ENCODE measurements around the gene HDAC4. TPM values are rescaled to one million over a fixed set of nuclear protein-coding genes. Genes with fewer than 3 reads are reported as not detected.
A peak's percentile ranks its signal among the peaks of the same experiment; 100 is the strongest.

HDAC4 gene
- total and polyA plus RNA-seq, 9 donors: 7.0 to 74.0 (median 46.3) TPM

DNA sequence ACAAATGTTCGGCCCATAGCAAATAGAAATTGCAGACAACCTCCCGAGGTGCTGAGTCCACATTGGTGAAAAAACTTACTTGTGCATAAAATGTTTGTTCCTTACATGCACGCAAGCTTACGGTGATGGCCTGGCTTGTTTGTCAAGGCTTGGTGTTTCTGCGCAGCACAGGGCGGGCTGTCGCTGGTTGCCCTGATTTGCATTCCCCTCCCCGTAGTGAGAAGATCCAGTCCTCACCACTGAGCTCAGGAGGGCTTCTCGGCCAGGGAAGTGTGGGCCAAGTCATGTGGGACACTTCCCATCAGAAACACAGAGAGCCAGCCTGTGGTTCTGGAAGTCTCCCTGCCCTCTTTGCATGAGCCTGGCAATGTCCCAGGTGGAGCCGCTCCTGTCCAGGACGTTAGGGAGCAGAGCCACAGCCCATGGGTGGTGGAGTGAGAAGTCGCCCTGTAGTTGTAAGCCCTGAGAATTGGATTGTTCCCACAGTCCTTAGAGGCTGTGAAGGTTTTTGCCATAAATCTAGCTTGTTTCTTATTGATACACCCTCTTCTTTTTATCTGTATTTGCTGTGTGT lies 400.2 kb downstream of the HDAC4 start:
- Histone ChIP-seq H3K4me1 (ENCODE audit: insufficient read depth) (peaks cover 17% of the 10 kb centered on the region), H3K27me3 (no peaks in the 10 kb centered on the region), H3K27ac (no peak overlapping the region), H3K9me3 (no peaks in the 10 kb centered on the region), H3K4me3 (no peak overlapping the region), H3K36me3 (no peaks in the 10 kb centered on the region)
- intact Hi-C loops (cut with DNase I): no loop called here
- WGBS, 3 donors: 90 to 96% (median 95%) methylated on average over 12 of the region's 12 CpGs
- TF ChIP-seq POLR2A (IDR thresholded peaks at IDR 0.05) (no peak), EP300 (IDR thresholded peaks at IDR 0.05) (no peak)
- TF ChIP-seq, protein P1, sequence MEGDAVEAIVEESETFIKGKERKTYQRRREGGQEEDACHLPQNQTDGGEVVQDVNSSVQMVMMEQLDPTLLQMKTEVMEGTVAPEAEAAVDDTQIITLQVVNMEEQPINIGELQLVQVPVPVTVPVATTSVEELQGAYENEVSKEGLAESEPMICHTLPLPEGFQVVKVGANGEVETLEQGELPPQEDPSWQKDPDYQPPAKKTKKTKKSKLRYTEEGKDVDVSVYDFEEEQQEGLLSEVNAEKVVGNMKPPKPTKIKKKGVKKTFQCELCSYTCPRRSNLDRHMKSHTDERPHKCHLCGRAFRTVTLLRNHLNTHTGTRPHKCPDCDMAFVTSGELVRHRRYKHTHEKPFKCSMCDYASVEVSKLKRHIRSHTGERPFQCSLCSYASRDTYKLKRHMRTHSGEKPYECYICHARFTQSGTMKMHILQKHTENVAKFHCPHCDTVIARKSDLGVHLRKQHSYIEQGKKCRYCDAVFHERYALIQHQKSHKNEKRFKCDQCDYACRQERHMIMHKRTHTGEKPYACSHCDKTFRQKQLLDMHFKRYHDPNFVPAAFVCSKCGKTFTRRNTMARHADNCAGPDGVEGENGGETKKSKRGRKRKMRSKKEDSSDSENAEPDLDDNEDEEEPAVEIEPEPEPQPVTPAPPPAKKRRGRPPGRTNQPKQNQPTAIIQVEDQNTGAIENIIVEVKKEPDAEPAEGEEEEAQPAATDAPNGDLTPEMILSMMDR (IDR thresholded peaks at IDR 0.05): no peak
- DNase-seq: peak in 1 of 5 donors; percentile 8

DNA sequence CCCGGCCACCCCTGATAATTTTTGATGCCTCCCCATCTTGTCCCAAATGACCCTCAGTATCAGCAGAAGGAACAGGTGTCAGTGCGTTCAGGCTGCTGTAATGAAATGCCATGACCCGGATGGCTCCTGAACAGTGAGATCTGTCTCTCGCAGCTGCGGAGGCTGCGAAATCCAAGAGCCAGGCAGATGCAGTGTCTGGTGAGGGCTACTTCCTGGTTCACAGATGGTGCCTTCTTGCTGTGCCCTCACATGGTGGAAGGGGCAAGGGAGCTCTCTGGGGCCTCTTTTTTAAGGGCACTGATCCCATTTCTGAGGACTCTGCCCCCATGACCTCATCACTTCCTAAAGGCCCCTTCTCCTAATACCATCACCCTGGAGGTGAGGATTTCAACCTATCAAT lies 400.7 kb downstream of the HDAC4 start:
- H3K27me3 ChIP-seq: no peaks in the 10 kb centered on the region
- DNase-seq: no peak
- H3K9me3 ChIP-seq: no peaks in the 10 kb centered on the region
- intact Hi-C loops (cut with DNase I): no loop called here
- H3K36me3 ChIP-seq: no peaks in the 10 kb centered on the region
- H3K4me1 ChIP-seq (ENCODE audit: insufficient read depth): peaks cover 17% of the 10 kb centered on the region
- no peak overlapping the region for H3K4me3 ChIP-seq
- WGBS, 3 donors: 96 to 100% (median 97%) methylated on average over 6 of the region's 6 CpGs
- H3K27ac ChIP-seq: peak overlapping the region in 1 of 2 donors; percentile 69
- TF ChIP-seq EP300 (IDR thresholded peaks at IDR 0.05): no peak
- TF ChIP-seq POLR2A (IDR thresholded peaks at IDR 0.05): no peak
- TF ChIP-seq, protein P1 (IDR thresholded peaks at IDR 0.05): no peak

DNA sequence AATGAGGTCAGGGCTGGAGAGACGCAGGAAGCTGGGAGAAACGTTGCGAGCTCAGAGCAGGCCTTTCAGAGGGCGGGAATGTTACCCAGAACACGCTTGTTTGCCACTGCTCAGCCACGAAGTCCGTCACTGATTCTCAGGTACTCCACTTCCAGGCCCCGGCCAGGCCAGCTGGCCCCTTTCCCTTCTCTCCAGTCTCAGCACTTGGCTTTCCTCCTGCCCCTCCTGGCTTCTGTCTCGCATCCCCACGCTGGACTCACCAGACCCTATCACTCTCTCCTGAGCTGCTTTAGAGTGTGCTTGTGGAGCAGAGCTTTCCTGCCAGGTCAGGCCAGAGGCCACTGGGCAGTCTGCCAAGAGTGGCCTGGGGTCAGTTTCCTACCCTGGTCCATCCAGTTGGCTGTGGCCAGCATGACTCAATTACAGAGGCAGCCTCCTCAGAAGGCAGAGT lies 401.5 kb downstream of the HDAC4 start:
- Histone ChIP-seq H3K27ac (peak overlapping the region; percentile 14 to 69), H3K27me3 (no peaks in the 10 kb centered on the region), H3K4me3 (no peak overlapping the region), H3K4me1 (ENCODE audit: insufficient read depth) (peaks cover 17% of the 10 kb centered on the region), H3K36me3 (no peaks in the 10 kb centered on the region), H3K9me3 (no peaks in the 10 kb centered on the region)
- no peak for TF ChIP-seq EP300 (IDR thresholded peaks at IDR 0.05)
- WGBS, 3 donors: 25 to 32% (median 27%) methylated on average over 10 of the region's 10 CpGs
- DNase-seq: peak; percentile 82 to 91 (median 90)
- intact Hi-C loops (cut with DNase I): no loop called here

DNA sequence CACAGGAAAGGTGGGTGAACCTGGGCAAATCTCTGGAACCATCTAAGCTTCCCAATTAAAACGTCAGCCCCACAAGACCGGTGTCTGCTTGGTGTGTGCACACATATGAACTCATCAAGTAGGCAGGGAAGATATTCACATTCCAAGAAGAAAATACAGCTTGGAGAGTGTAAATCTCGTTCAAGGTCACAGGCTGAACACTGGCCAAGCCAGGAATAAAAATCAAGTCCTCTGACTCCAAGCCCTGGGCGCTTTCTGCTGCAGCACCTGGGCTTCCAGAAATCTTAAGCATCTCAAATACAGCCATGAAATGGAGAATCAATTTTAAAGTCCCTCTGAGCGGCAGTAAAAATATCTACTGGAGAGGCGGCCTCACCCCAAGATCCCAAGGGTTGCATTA lies 402.0 kb downstream of the HDAC4 start:
- Histone ChIP-seq H3K4me1 (ENCODE audit: insufficient read depth) (peaks cover 17% of the 10 kb centered on the region), H3K9me3 (no peaks in the 10 kb centered on the region), H3K4me3 (no peak overlapping the region), H3K27ac (peak overlapping the region in 1 of 2 donors; percentile 69), H3K36me3 (no peaks in the 10 kb centered on the region), H3K27me3 (no peaks in the 10 kb centered on the region)
- DNase-seq: peak in 3 of 5 donors; percentile 54 to 63 (median 60)
- 13 to 25% (median 18%) methylated on average over 6 of the region's 6 CpGs for WGBS, 3 donors
- intact Hi-C loops (cut with DNase I): no loop called here
- no peak for TF ChIP-seq POLR2A (IDR thresholded peaks at IDR 0.05)
- TF ChIP-seq, protein P1 (IDR thresholded peaks at IDR 0.05): no peak
- no peak for TF ChIP-seq EP300 (IDR thresholded peaks at IDR 0.05)

Small RNAs within 50 kb of the gene (microRNA-seq; reads per million reads assigned to microRNA genes)
- gene MIR2467 (0 reads per million in 3 donors), gene MIR4269 (0 reads per million in 3 donors), gene MIR4440 (0 reads per million in 3 donors), gene MIR4441 (0 reads per million in 3 donors)

Small RNAs within 50 kb of the gene (small RNA-seq; reads per million reads assigned to genes)
- gene MIR2467 (0.15 reads per million), gene MIR4269 (not detected), gene MIR4440 (not detected), gene MIR4441 (not detected)
